ENCODE measurements around the gene GRID2.

The GRID2 gene

DNA sequence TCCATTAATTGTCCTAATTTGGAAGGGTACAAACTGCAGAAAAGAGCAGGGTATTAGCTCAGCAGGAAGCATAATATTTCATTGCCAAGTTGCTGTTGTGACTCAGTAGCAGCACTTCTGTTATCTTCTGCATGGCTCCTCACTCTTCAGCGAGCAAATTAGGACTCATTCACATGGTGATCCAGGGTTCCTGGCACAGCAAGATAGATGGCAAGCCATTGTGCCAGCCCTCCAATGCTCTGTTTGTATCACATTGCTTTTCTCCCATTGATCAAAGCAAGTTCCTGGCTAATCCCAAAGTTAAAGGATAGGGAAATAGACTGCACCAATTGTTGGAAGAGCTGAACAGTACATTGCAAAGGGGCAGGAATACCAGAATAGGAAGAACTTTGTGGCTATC is 1142.3 kb downstream of the GRID2 start:
- Histone ChIP-seq H3K27ac (ENCODE audit: low read depth, low read length) (no peak overlapping the region), H3K9ac (ENCODE audit: low read length) (no peak overlapping the region), H3K27me3 (ENCODE audit: control insufficient read depth, insufficient read depth, low read length) (no peaks in the 10 kb centered on the region), H3K4me3 (ENCODE audit: low read length) (no peak overlapping the region), H3K36me3 (ENCODE audit: control insufficient read depth, insufficient read depth, low read length) (no peaks in the 10 kb centered on the region), H3K4me1 (ENCODE audit: control insufficient read depth, insufficient read depth, low read length) (no peaks in the 10 kb centered on the region)

- H3K36me3 ChIP-seq (ENCODE audit: control insufficient read depth, insufficient read depth, low read length), result no peaks in the 10 kb centered on the region
- H3K27me3 ChIP-seq (ENCODE audit: control insufficient read depth, insufficient read depth, low read length), result no peaks in the 10 kb centered on the region
- H3K4me3 ChIP-seq (ENCODE audit: low read length), result no peak overlapping the region
- H3K4me1 ChIP-seq (ENCODE audit: control insufficient read depth, insufficient read depth, low read length), result no peaks in the 10 kb centered on the region
- H3K27ac ChIP-seq (ENCODE audit: low read depth, low read length), result no peak overlapping the region
- no peak overlapping the region for H3K9ac ChIP-seq (ENCODE audit: low read length)
Observed at GRCh38 chr4:93448691-93449293, 1145.0 kb downstream of the GRID2 start.

DNA sequence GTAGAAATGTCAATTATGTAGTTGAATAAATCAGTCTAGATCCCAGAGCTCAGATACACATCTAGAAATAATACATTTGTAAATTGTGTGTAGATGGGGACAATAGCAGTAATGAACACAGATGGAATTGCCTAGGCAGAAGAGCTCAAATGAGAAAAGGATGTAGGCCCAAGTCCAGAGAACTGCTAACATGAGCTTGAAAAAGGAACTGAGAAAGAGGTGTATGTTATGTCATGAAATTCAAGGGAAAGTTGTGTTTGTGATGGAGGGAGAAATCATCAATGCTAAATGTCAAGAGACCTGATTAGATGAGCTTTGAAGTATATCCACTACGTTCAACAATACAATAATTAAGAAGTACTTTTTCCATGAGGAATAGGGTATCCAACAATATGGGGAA is 1148.2 kb downstream of the GRID2 start:
- no peak overlapping the region for H3K9ac ChIP-seq (ENCODE audit: low read length)

GRCh38 chr4:93461541-93461940 is 1157.8 kb downstream of the GRID2 start:
- H3K4me1 ChIP-seq (ENCODE audit: control insufficient read depth, insufficient read depth, low read length), result no peaks in the 10 kb centered on the region
- no peak overlapping the region for H3K27ac ChIP-seq (ENCODE audit: low read depth, low read length)
- no peak overlapping the region for H3K9ac ChIP-seq (ENCODE audit: low read length)
- H3K4me3 ChIP-seq (ENCODE audit: low read length), result no peak overlapping the region
- H3K27me3 ChIP-seq (ENCODE audit: control insufficient read depth, insufficient read depth, low read length), result no peaks in the 10 kb centered on the region
- no peaks in the 10 kb centered on the region for H3K36me3 ChIP-seq (ENCODE audit: control insufficient read depth, insufficient read depth, low read length)

More for the DNA sequence above, 1148.2 kb downstream of the GRID2 start:
- Histone ChIP-seq H3K27me3 (ENCODE audit: control insufficient read depth, insufficient read depth, low read length) (no peaks in the 10 kb centered on the region), H3K36me3 (ENCODE audit: control insufficient read depth, insufficient read depth, low read length) (no peaks in the 10 kb centered on the region), H3K27ac (ENCODE audit: low read depth, low read length) (no peak overlapping the region), H3K4me1 (ENCODE audit: control insufficient read depth, insufficient read depth, low read length) (no peaks in the 10 kb centered on the region), H3K4me3 (ENCODE audit: low read length) (no peak overlapping the region)

- no peak overlapping the region for H3K9ac ChIP-seq (ENCODE audit: low read length)
- no peaks in the 10 kb centered on the region for H3K36me3 ChIP-seq (ENCODE audit: control insufficient read depth, insufficient read depth, low read length)
- no peak overlapping the region for H3K4me3 ChIP-seq (ENCODE audit: low read length)
- no peak overlapping the region for H3K27ac ChIP-seq (ENCODE audit: low read depth, low read length)
- H3K4me1 ChIP-seq (ENCODE audit: control insufficient read depth, insufficient read depth, low read length), result no peaks in the 10 kb centered on the region
- no peaks in the 10 kb centered on the region for H3K27me3 ChIP-seq (ENCODE audit: control insufficient read depth, insufficient read depth, low read length)
Observed at GRCh38 chr4:93466446-93466845, 1162.7 kb downstream of the GRID2 start.

- Histone ChIP-seq H3K27ac (ENCODE audit: low read depth, low read length) (no peak overlapping the region), H3K36me3 (ENCODE audit: control insufficient read depth, insufficient read depth, low read length) (no peaks in the 10 kb centered on the region), H3K4me1 (ENCODE audit: control insufficient read depth, insufficient read depth, low read length) (no peaks in the 10 kb centered on the region), H3K27me3 (ENCODE audit: control insufficient read depth, insufficient read depth, low read length) (no peaks in the 10 kb centered on the region), H3K9ac (ENCODE audit: low read length) (no peak overlapping the region), H3K4me3 (ENCODE audit: low read length) (no peak overlapping the region)
Observed at GRCh38 chr4:93467484-93468155, 1163.9 kb downstream of the GRID2 start.

DNA sequence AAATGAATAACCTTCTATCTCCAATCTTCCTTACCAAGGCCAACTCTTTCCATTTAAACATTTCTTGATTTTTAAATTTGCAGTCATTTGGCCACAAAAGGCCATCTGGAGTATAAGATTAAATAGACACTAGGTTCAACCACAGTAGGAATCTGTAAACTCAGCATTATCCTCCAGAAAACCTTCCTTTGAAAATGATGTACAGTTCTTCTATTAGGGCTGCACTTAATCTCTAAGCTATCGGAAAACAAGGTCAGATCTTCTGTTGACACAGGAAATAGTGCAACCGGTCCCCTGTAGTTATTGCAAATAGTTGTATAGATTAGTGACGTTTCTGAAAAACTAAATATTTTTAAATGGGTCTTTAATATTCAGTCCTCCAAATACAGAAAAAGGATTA is 1165.8 kb downstream of the GRID2 start:
- Histone ChIP-seq H3K4me3 (ENCODE audit: low read length) (no peak overlapping the region), H3K27me3 (ENCODE audit: control insufficient read depth, insufficient read depth, low read length) (no peaks in the 10 kb centered on the region), H3K4me1 (ENCODE audit: control insufficient read depth, insufficient read depth, low read length) (no peaks in the 10 kb centered on the region), H3K27ac (ENCODE audit: low read depth, low read length) (no peak overlapping the region), H3K36me3 (ENCODE audit: control insufficient read depth, insufficient read depth, low read length) (no peaks in the 10 kb centered on the region), H3K9ac (ENCODE audit: low read length) (no peak overlapping the region)

DNA sequence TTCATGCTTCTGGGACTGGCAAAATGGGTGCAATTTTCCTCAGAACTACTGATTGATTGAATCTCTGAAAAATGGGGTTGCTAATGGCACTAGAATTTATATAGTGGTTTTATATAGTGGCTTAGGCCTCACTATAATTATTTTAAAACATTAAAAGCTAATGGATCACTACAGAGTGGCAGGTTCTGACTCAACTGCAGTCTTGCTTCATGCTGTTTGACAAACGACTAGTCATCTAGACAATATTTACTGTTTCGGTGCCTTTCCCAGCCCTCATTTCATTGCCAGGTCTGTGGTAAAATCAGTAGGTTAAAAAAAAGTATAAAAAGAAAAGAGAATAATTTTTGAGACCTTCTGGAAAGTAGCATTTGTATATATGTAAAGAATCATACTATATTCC is 1172.0 kb downstream of the GRID2 start:
- no peaks in the 10 kb centered on the region for H3K4me1 ChIP-seq (ENCODE audit: control insufficient read depth, insufficient read depth, low read length)
- no peak overlapping the region for H3K9ac ChIP-seq (ENCODE audit: low read length)
- H3K4me3 ChIP-seq (ENCODE audit: low read length), result no peak overlapping the region
- no peaks in the 10 kb centered on the region for H3K36me3 ChIP-seq (ENCODE audit: control insufficient read depth, insufficient read depth, low read length)
- no peaks in the 10 kb centered on the region for H3K27me3 ChIP-seq (ENCODE audit: control insufficient read depth, insufficient read depth, low read length)
- no peak overlapping the region for H3K27ac ChIP-seq (ENCODE audit: low read depth, low read length)

- Histone ChIP-seq H3K27ac (ENCODE audit: low read depth, low read length) (no peak overlapping the region), H3K4me1 (ENCODE audit: control insufficient read depth, insufficient read depth, low read length) (no peaks in the 10 kb centered on the region), H3K27me3 (ENCODE audit: control insufficient read depth, insufficient read depth, low read length) (no peaks in the 10 kb centered on the region), H3K9ac (ENCODE audit: low read length) (no peak overlapping the region), H3K36me3 (ENCODE audit: control insufficient read depth, insufficient read depth, low read length) (no peaks in the 10 kb centered on the region), H3K4me3 (ENCODE audit: low read length) (no peak overlapping the region)
Observed at GRCh38 chr4:93478805-93479204, 1175.0 kb downstream of the GRID2 start.

DNA sequence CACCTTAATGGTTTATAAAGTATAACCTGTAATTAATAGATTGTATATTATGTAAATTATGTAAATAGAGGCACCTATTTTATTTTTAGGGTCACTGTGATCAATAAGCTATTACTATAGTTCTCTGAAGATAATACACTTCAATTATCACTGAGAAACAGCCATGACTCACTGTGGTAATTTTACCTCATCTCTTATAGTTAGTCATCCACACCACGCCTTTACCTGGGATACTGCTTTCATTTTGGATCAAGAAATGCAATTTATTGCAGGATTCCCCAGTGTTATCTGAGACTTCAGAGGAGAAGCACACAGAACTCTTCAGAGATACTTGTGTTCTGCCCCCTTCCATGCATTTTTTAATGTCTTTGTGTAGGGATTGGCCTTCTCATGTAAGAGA is 1176.7 kb downstream of the GRID2 start:
- no peaks in the 10 kb centered on the region for H3K4me1 ChIP-seq (ENCODE audit: control insufficient read depth, insufficient read depth, low read length)
- no peak overlapping the region for H3K4me3 ChIP-seq (ENCODE audit: low read length)
- H3K36me3 ChIP-seq (ENCODE audit: control insufficient read depth, insufficient read depth, low read length), result no peaks in the 10 kb centered on the region
- no peak overlapping the region for H3K9ac ChIP-seq (ENCODE audit: low read length)
- no peak overlapping the region for H3K27ac ChIP-seq (ENCODE audit: low read depth, low read length)
- H3K27me3 ChIP-seq (ENCODE audit: control insufficient read depth, insufficient read depth, low read length), result no peaks in the 10 kb centered on the region

GRCh38 chr4:93495346-93495745 is 1191.6 kb downstream of the GRID2 start:
- no peak overlapping the region for H3K4me3 ChIP-seq (ENCODE audit: low read length)
- H3K9ac ChIP-seq (ENCODE audit: low read length), result no peak overlapping the region
- H3K27me3 ChIP-seq (ENCODE audit: control insufficient read depth, insufficient read depth, low read length), result no peaks in the 10 kb centered on the region
- no peaks in the 10 kb centered on the region for H3K4me1 ChIP-seq (ENCODE audit: control insufficient read depth, insufficient read depth, low read length)
- H3K27ac ChIP-seq (ENCODE audit: low read depth, low read length), result no peak overlapping the region
- H3K36me3 ChIP-seq (ENCODE audit: control insufficient read depth, insufficient read depth, low read length), result no peaks in the 10 kb centered on the region

- H3K4me3 ChIP-seq (ENCODE audit: low read length), result no peak overlapping the region
- H3K27me3 ChIP-seq (ENCODE audit: control insufficient read depth, insufficient read depth, low read length), result no peaks in the 10 kb centered on the region
- H3K4me1 ChIP-seq (ENCODE audit: control insufficient read depth, insufficient read depth, low read length), result no peaks in the 10 kb centered on the region
- H3K36me3 ChIP-seq (ENCODE audit: control insufficient read depth, insufficient read depth, low read length), result no peaks in the 10 kb centered on the region
- no peak overlapping the region for H3K9ac ChIP-seq (ENCODE audit: low read length)
- no peak overlapping the region for H3K27ac ChIP-seq (ENCODE audit: low read depth, low read length)
Observed at GRCh38 chr4:93501244-93501643, 1197.5 kb downstream of the GRID2 start.

GRCh38 chr4:93501946-93502345 is 1198.2 kb downstream of the GRID2 start:
- Histone ChIP-seq H3K4me3 (ENCODE audit: low read length) (no peak overlapping the region), H3K4me1 (ENCODE audit: control insufficient read depth, insufficient read depth, low read length) (no peaks in the 10 kb centered on the region), H3K36me3 (ENCODE audit: control insufficient read depth, insufficient read depth, low read length) (no peaks in the 10 kb centered on the region), H3K9ac (ENCODE audit: low read length) (no peak overlapping the region), H3K27ac (ENCODE audit: low read depth, low read length) (no peak overlapping the region), H3K27me3 (ENCODE audit: control insufficient read depth, insufficient read depth, low read length) (no peaks in the 10 kb centered on the region)
